ENCODE data around the gene TPT1. TPM values are rescaled to one million over a fixed set of nuclear protein-coding genes. Genes with fewer than 3 reads are reported as not detected.

The TPT1 gene
- total RNA-seq, 1 experiment from 2014 or later, result 1,963 TPM

DNA sequence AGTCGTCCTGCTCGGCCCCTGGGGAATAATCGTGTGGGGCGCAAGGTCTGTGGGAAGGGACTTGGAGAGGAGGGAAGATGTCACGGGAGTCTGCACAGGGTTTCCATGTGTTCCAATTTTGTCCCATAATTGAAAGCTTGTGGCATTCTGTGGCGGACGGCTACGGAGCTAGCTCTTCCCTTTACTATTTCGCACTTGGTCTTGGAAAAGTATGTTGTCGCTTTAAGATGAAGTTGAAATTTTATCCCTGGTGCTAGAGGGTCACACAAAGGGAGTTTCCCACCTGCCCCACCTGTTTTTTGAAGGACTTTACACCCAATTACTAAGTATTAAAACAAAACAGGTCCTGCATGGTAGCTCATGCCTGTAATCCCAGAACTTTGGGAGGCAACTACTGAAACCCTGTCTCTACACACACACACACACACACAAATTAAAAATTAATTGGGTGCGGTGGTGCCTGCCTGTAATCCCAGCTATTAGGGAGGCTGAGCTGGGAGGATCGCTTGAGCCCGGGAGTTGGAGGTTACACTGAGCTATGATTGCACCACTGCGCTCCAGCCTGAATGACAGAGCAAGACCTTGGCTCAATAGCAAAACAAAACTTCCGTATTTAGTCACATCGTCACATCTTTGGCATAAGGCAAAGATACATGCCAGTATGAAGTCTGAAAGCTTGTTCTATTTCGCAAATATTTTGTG is 967 bp upstream of the TPT1 start:
- intact Hi-C loops (cut with micrococcal nuclease; ENCODE audit: unreplicated experiment), result no loop called here
- TF ChIP-seq, protein P1, sequence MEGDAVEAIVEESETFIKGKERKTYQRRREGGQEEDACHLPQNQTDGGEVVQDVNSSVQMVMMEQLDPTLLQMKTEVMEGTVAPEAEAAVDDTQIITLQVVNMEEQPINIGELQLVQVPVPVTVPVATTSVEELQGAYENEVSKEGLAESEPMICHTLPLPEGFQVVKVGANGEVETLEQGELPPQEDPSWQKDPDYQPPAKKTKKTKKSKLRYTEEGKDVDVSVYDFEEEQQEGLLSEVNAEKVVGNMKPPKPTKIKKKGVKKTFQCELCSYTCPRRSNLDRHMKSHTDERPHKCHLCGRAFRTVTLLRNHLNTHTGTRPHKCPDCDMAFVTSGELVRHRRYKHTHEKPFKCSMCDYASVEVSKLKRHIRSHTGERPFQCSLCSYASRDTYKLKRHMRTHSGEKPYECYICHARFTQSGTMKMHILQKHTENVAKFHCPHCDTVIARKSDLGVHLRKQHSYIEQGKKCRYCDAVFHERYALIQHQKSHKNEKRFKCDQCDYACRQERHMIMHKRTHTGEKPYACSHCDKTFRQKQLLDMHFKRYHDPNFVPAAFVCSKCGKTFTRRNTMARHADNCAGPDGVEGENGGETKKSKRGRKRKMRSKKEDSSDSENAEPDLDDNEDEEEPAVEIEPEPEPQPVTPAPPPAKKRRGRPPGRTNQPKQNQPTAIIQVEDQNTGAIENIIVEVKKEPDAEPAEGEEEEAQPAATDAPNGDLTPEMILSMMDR (conservative IDR thresholded peaks at IDR 0.05; ENCODE audit: low read depth, low read length), result no peak
- no peak for TF ChIP-seq EZH2 (IDR thresholded peaks at IDR 0.05; ENCODE audit: borderline replicate concordance, low read depth, low read length, poor library complexity, severe bottlenecking)
- peak overlapping the region; percentile 99 for H3K4me3 ChIP-seq (ENCODE audit: low read depth, low read length, poor library complexity, severe bottlenecking)
- H3K36me3 ChIP-seq (ENCODE audit: insufficient read depth, low read length, poor library complexity, severe bottlenecking), result peaks cover 46% of the 10 kb centered on the region
- POLR2A ChIA-PET (ENCODE audit: low non-redundant PET), result interaction anchor here (1.0 to 1.2 kb wide), 2 partner anchors 9 to 12 kb away, joined by 4 read pairs; no protein-coding TSS in a partner anchor
- peak; percentile 53 for DNase-seq (ENCODE audit: low spot score)
- H3K27ac ChIP-seq (ENCODE audit: low read depth, low read length, poor library complexity, severe bottlenecking), result peak overlapping the region; percentile 100
- H3K9me3 ChIP-seq (ENCODE audit: low read depth, low read length, poor library complexity, severe bottlenecking), result no peaks in the 10 kb centered on the region
- BruUV-seq (replicated peaks), result TSS peak; percentile 81
- H3K27me3 ChIP-seq (replicated peaks; ENCODE audit: insufficient read depth, low read depth, low read length, poor library complexity), result no peaks in the 10 kb centered on the region
- peaks cover 26% of the 10 kb centered on the region for H3K4me1 ChIP-seq (ENCODE audit: insufficient read depth, low read length, poor library complexity, severe bottlenecking)
- CTCF ChIA-PET, result interaction anchor here (0.6 kb wide), 1 partner anchor 29 kb away, joined by 3 read pairs; no protein-coding TSS in a partner anchor

DNA sequence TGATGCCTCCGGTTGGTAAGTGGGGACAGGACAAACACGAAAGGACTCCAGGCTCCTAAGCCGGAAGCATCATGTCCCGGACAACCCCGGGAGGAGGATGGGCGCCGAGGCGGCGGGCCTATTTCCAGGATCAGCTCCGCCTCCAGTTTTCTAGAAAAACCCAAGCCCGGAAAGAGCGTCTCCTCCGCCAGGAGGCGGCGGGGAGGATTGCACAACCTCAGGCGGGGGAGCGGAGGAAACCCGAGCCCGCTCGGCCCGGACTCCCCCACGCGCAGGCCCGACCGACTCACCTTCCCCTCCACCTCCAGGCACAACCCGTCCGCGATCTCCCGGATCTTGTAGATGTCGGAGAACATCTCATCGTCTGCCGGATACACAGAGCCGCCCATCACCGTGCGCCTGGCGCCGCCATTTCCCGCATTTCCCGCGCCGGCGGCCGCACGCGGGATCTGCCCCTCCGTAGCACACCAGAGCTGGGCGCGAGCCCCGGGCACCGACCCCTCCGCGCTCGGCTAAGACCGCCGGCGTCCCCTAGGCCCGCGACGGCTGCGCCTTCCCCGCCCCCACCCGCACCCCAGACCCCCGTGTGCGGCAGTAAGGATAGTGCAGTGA is 455 bp downstream of the TPT1 start:
- intact Hi-C loops (cut with micrococcal nuclease; ENCODE audit: unreplicated experiment), result no loop called here
- peaks cover 56% of the 10 kb centered on the region for H3K36me3 ChIP-seq (ENCODE audit: insufficient read depth, low read length, poor library complexity, severe bottlenecking)
- BruUV-seq (replicated peaks), result no TSS peak
- peak overlapping the region; percentile 99 for H3K4me3 ChIP-seq (ENCODE audit: low read depth, low read length, poor library complexity, severe bottlenecking)
- H3K9me3 ChIP-seq (ENCODE audit: low read depth, low read length, poor library complexity, severe bottlenecking), result no peaks in the 10 kb centered on the region
- H3K27ac ChIP-seq (ENCODE audit: low read depth, low read length, poor library complexity, severe bottlenecking), result peak overlapping the region; percentile 100
- peaks cover 41% of the 10 kb centered on the region for H3K4me1 ChIP-seq (ENCODE audit: insufficient read depth, low read length, poor library complexity, severe bottlenecking)
- H3K27me3 ChIP-seq (replicated peaks; ENCODE audit: insufficient read depth, low read depth, low read length, poor library complexity), result no peaks in the 10 kb centered on the region
- no peak for TF ChIP-seq EZH2 (IDR thresholded peaks at IDR 0.05; ENCODE audit: borderline replicate concordance, low read depth, low read length, poor library complexity, severe bottlenecking)
- TF ChIP-seq, protein P1 (conservative IDR thresholded peaks at IDR 0.05; ENCODE audit: low read depth, low read length), result peak; percentile 40; the same call in 1 of the 2 replicates
- CTCF ChIA-PET, result interaction anchor here (0.6 kb wide), 1 partner anchor 8 kb away, joined by 3 read pairs; no protein-coding TSS in a partner anchor
- POLR2A ChIA-PET (ENCODE audit: low non-redundant PET), result interaction anchor here (0.6 to 1.3 kb wide), 6 partner anchors 11 to 263 kb away, joined by 3 to 10 read pairs (median 4); no protein-coding TSS in a partner anchor
- DNase-seq (ENCODE audit: low spot score), result peak; percentile 95

DNA sequence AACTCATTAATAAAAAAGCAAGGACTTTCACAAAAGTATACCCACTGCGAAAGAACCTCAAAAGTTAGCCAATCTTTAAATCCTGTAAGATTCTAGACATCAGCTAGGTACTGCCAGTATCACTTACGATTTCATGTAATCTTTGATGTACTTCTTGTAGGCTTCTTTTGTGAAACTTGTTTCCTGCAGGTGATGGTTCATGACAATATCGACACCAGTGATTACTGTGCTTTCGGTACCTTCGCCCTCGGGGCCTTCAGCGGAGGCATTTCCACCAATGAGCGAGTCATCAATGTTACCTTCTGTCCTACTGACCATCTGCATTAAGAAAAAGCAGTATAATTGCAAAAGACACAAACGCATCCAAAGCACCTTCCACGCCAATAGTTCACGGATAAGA is 1.1 kb downstream of the TPT1 start:
- TF ChIP-seq, protein P1 (conservative IDR thresholded peaks at IDR 0.05; ENCODE audit: low read depth, low read length), result no peak
- no peak for TF ChIP-seq EZH2 (IDR thresholded peaks at IDR 0.05; ENCODE audit: borderline replicate concordance, low read depth, low read length, poor library complexity, severe bottlenecking)
- DNase-seq (ENCODE audit: low spot score), result no peak
- Histone ChIP-seq H3K27me3 (replicated peaks; ENCODE audit: insufficient read depth, low read depth, low read length, poor library complexity) (no peaks in the 10 kb centered on the region), H3K4me1 (ENCODE audit: insufficient read depth, low read length, poor library complexity, severe bottlenecking) (peaks cover 47% of the 10 kb centered on the region), H3K36me3 (ENCODE audit: insufficient read depth, low read length, poor library complexity, severe bottlenecking) (peaks cover 63% of the 10 kb centered on the region), H3K27ac (ENCODE audit: low read depth, low read length, poor library complexity, severe bottlenecking) (peak overlapping the region; percentile 100), H3K9me3 (ENCODE audit: low read depth, low read length, poor library complexity, severe bottlenecking) (no peaks in the 10 kb centered on the region), H3K4me3 (ENCODE audit: low read depth, low read length, poor library complexity, severe bottlenecking) (peak overlapping the region; percentile 99)
- ChIA-PET POLR2A (ENCODE audit: low non-redundant PET) (interaction anchor here (0.6 to 1.3 kb wide), 3 partner anchors 10 to 46 kb away, joined by 3 to 7 read pairs (median 4); no protein-coding TSS in a partner anchor), CTCF (interaction anchor here (0.6 kb wide), 1 partner anchor 8 kb away, joined by 3 read pairs; no protein-coding TSS in a partner anchor)
- BruUV-seq (replicated peaks), result no TSS peak
- intact Hi-C loops (cut with micrococcal nuclease; ENCODE audit: unreplicated experiment), result no loop called here
